GM12872 (cell line): Measurements from ENCODE around the gene FRAS1.

ENCODE experiments used
- CTCF ChIP-seq: IDR thresholded peaks from 3 replicates; pipeline ENCODE4 v1.5.1; 2011; ENCODE audit warnings: low read depth, mild to moderate bottlenecking, low read length, moderate library complexity; ENCODE audit not compliant: insufficient read depth

Gene FRAS1

GRCh38 chr4:78562687-78563086 lies 505.6 kb downstream of the FRAS1 start:
- no peak for TF ChIP-seq CTCF

DNA sequence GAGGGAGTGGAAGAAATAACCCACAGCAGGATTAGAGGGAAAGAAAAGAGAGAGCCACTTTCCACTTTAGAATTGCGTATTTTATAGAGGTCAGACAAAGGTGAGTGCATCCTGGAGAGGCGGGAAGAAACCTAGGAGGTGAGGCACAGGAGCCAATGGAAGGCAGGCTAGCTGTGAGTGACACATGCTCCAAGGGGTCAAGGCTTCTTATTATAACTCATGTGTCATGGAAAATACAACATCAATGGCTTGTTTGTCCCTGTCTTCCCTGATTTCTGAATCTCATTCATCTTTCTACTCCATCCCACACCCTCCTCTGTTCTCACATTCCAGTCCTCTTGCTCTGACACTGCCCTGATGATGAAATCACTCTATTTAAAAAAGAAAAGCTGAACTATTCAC lies 508.8 kb downstream of the FRAS1 start:
- TF ChIP-seq CTCF: no peak

DNA sequence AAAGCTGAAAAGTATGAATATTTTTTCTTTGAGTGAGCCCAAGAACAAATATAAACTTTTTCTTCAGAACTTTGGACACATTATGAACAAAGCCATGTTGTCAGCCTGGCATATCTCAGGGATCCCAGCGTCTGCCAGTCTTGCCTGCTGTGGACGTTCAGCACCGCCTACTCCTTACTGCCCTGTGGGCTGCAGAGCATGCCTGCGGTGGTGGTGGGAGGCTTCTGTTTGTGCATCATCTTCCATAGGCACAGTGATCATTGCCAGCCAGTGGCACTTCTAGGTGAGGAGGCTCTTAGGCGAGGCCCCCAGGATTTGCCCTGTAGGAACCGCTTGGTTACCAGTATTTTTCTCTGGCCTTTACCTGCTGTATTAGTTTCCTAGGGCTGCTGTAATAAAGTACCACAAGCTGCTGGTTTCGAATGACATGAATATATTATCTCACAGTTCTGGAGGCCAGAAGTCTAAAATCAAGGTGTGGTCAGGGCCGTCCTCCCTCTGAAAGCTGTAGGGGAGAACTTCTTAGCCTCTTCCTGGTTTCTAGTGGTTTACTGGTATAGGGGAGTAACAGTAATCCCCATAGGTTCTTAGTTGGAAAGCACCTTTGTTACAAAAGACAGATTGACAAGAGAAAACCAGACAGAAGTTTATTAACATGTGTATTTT lies 509.8 kb downstream of the FRAS1 start:
- TF ChIP-seq CTCF: no peak

DNA sequence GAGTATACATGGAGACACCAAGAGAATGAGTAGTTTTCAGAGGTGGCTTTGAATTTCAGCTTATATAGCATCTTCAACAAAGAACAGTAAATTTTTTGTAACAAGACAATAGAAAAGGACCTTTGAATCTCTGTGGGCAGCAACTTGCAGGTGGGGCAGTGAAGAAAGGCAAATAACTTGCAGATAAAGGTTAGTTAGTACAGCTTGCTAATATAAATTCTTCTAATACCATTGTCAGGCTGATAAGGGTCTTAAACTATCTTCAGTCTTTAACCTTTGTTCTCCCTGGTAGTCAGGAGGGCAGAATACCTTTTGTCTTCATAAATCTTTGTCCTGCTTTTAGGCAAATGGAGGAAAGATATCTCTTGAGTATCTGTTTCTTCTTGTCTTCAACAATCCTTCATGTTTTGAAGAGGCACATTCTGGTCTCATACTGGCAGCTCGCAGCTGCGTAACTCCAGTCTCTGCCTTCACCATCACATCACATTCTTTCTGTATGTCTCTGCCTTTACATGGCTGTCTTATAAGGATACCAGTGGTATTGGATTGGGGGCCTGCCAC lies 510.5 kb downstream of the FRAS1 start:
- TF ChIP-seq CTCF: no peak

- no peak for TF ChIP-seq CTCF
Measured at GRCh38 chr4:78568640-78569305, 511.6 kb downstream of the FRAS1 start.

DNA sequence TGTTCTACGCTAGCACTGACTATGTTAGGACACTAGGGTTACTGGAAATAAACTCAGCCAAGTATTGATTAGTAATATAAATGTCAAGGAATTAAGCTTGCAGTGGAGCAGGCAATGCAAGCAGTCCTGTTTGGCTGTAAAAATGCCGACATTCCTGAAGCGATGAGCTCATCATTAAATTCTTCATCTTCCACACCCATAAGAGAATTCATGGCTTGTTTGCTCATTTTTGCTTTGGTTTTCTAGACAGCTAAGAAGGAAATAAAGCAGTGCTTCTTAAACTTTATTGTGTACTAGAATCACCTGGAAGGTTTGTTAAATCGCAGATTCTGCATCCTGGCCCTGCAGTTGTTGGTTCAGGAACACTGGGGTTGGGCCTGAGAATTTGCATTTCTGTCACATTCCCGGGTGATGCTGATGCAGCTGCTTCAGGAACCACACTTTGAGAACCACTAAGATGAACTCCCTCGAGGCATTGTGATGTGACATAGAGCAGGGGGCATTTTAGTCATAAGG lies 512.2 kb downstream of the FRAS1 start:
- no peak for TF ChIP-seq CTCF

DNA sequence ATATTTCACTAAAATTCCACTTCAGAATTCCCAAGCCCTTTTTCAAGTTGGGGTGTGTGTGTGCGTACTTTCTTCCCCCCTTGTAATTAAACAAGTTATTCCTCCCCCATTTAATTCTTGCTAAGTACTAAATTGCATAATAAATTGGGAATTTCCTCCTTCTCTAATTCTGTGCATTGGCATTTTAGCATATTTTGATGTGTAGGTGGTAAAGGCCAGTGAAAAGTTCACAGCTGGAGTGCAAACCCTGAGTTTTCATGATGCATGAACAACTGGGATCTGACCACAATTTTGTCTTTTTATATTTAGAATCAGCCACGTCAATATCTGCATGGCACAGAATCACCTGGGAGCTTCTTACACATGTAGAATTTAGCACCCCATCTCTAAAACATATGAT lies 513.0 kb downstream of the FRAS1 start:
- no peak for TF ChIP-seq CTCF
